Neuronal stem cell (in vitro differentiated cells): ENCODE measurements around the gene MALAT1.
A peak's percentile ranks its signal among the peaks of the same experiment; 100 is the strongest.
"Not testable (repeated sequence)": the region's sequence is repeated elsewhere in the genome, so short reads cannot be mapped to it uniquely, and the experiment has no call there.

Source experiments
- DNase-seq: peaks from one replicate; pipeline ENCODE4 v3.0.0-alpha.2; 2013; ENCODE audit warnings: low spot score
- H2AFZ ChIP-seq: one replicate; pipeline ENCODE4 v1.6.1; 2013; ENCODE audit warnings: mild to moderate bottlenecking, low read length, inconsistent platforms
- H2AK5ac ChIP-seq: 2 replicates; pipeline ENCODE4 v1.6.1; 2013; ENCODE audit warnings: low read depth, mild to moderate bottlenecking, inconsistent platforms, low read length, moderate library complexity, mixed read lengths
- H2BK120ac ChIP-seq: 2 replicates; pipeline ENCODE4 v1.6.1; 2013; ENCODE audit warnings: low read depth, mild to moderate bottlenecking, inconsistent platforms, low read length, moderate library complexity, mixed read lengths
- H2BK12ac ChIP-seq: one replicate; pipeline ENCODE4 v1.6.1; 2013; ENCODE audit warnings: low read length, inconsistent platforms
- H2BK15ac ChIP-seq: 2 replicates; pipeline ENCODE4 v1.6.1; 2013; ENCODE audit warnings: mild to moderate bottlenecking, low read length, inconsistent platforms, mixed read lengths
- H2BK5ac ChIP-seq: one replicate; pipeline ENCODE4 v1.6.1; 2013; ENCODE audit warnings: inconsistent platforms, mild to moderate bottlenecking, low read length, moderate library complexity
- H3K14ac ChIP-seq: one replicate; pipeline ENCODE4 v1.6.1; 2013; ENCODE audit warnings: low read length, inconsistent platforms
- H3K18ac ChIP-seq: 2 replicates; pipeline ENCODE4 v1.6.1; 2013; ENCODE audit warnings: low read length, inconsistent platforms
- H3K23ac ChIP-seq: 2 replicates; pipeline ENCODE4 v1.6.1; 2013; ENCODE audit warnings: low read depth, mild to moderate bottlenecking, mixed read lengths, low read length, inconsistent platforms; ENCODE audit not compliant: poor library complexity
- H3K27ac ChIP-seq: replicated peaks from 3 replicates; pipeline ENCODE4 v1.5.1; 2013; ENCODE audit warnings: low read length, inconsistent platforms
- H3K27me3 ChIP-seq, 3 experiments: 2 replicates each; pipeline ENCODE4 v1.6.1; 2013; ENCODE audit warnings: low read length in 3 of 3, mild to moderate bottlenecking in 2 of 3, inconsistent platforms in 1 of 3, low read depth in 1 of 3, mixed read lengths in 1 of 3, moderate library complexity in 1 of 3; ENCODE audit not compliant: control insufficient read depth in 3 of 3, insufficient read depth in 3 of 3
- H3K36me3 ChIP-seq, 2 donors: replicated peaks in 1 of 2; 2 replicates each; pipeline ENCODE4 v1.6.1; 2013; ENCODE audit warnings: low read length in 2 of 2; ENCODE audit not compliant: control insufficient read depth in 2 of 2, insufficient read depth in 2 of 2
- H3K4ac ChIP-seq: 2 replicates; pipeline ENCODE4 v1.6.1; 2013; ENCODE audit warnings: inconsistent platforms, mild to moderate bottlenecking, low read length, moderate library complexity
- H3K4me1 ChIP-seq, 2 donors: 1 replicate in 1 of 2; 2 replicates in 1 of 2; pipeline ENCODE4 v1.6.1; 2013; ENCODE audit warnings: low read length in 2 of 2, low read depth in 1 of 2; ENCODE audit not compliant: control insufficient read depth in 2 of 2, insufficient read depth in 1 of 2
- H3K4me2 ChIP-seq: one replicate; pipeline ENCODE4 v1.6.1; 2013; ENCODE audit warnings: mild to moderate bottlenecking, low read length, inconsistent platforms; ENCODE audit not compliant: insufficient read depth, poor library complexity, severe bottlenecking
- H3K4me3 ChIP-seq, 2 donors: 2 replicates each; pipeline ENCODE4 v1.5.1; 2013; ENCODE audit warnings: low read length in 2 of 2, mild to moderate bottlenecking in 2 of 2, inconsistent platforms in 1 of 2, moderate library complexity in 1 of 2
- H3K79me1 ChIP-seq: one replicate; pipeline ENCODE4 v1.6.1; 2013; ENCODE audit warnings: low read depth, mild to moderate bottlenecking, inconsistent platforms, low read length, moderate library complexity
- H3K9ac ChIP-seq: one replicate; pipeline ENCODE4 v1.6.1; 2013; ENCODE audit warnings: mild to moderate bottlenecking, low read depth, low read length, inconsistent platforms; ENCODE audit not compliant: poor library complexity
- H3K9me3 ChIP-seq, 2 donors: replicated peaks in 1 of 2; 2 replicates each; pipeline versions ENCODE3 to v1.6.1; 2013; ENCODE audit warnings: low read length in 2 of 2, mild to moderate bottlenecking in 2 of 2, inconsistent platforms in 1 of 2, low read depth in 1 of 2, mixed read lengths in 1 of 2, moderate library complexity in 1 of 2; ENCODE audit not compliant: control insufficient read depth in 2 of 2, insufficient read depth in 1 of 2
- H4K8ac ChIP-seq: one replicate; pipeline ENCODE4 v1.6.1; 2013; ENCODE audit warnings: low read depth, mild to moderate bottlenecking, inconsistent platforms, low read length, moderate library complexity
- H4K91ac ChIP-seq: one replicate; pipeline ENCODE4 v1.6.1; 2013; ENCODE audit warnings: low read length, low read depth, mild to moderate bottlenecking, inconsistent platforms; ENCODE audit not compliant: poor library complexity
- WGBS, 2 donors: extraction: QIAGEN DNeasy Blood & Tissue Kit; methylation state at CpG; one replicate each; pipeline ENCODE4 v1.1.7; 2013; ENCODE audit warnings: missing lambda C conversion rate in 2 of 2, mixed read lengths in 1 of 2; ENCODE audit not compliant: insufficient read length in 2 of 2, insufficient replicate concordance in 1 of 2; ENCODE audit errors: extremely low coverage in 2 of 2; 5-methylcytosine and 5-hydroxymethylcytosine counted together

The MALAT1 gene

GRCh38 chr11:65521777-65522521 lies 23.1 kb downstream of the MALAT1 start:
- H3K27ac ChIP-seq, H3K18ac ChIP-seq, H3K23ac ChIP-seq, H3K4me3 ChIP-seq, H3K9me3 ChIP-seq, H3K4ac ChIP-seq, H3K4me2 ChIP-seq, H2AK5ac ChIP-seq, H3K27me3 ChIP-seq, H4K91ac ChIP-seq, H2BK5ac ChIP-seq, H3K9ac ChIP-seq, H2BK15ac ChIP-seq, DNase-seq, H2BK120ac ChIP-seq, H2AFZ ChIP-seq, H3K36me3 ChIP-seq, H3K14ac ChIP-seq, H4K8ac ChIP-seq, H2BK12ac ChIP-seq: not testable (repeated sequence)
- peaks cover 11 to 22% of the 10 kb centered on the region in 2 donors for H3K4me1 ChIP-seq
- peaks cover 15% of the 10 kb centered on the region for H3K79me1 ChIP-seq
- WGBS, 2 donors = no CpG with 5 or more reads among the region's 20 CpGs

DNA sequence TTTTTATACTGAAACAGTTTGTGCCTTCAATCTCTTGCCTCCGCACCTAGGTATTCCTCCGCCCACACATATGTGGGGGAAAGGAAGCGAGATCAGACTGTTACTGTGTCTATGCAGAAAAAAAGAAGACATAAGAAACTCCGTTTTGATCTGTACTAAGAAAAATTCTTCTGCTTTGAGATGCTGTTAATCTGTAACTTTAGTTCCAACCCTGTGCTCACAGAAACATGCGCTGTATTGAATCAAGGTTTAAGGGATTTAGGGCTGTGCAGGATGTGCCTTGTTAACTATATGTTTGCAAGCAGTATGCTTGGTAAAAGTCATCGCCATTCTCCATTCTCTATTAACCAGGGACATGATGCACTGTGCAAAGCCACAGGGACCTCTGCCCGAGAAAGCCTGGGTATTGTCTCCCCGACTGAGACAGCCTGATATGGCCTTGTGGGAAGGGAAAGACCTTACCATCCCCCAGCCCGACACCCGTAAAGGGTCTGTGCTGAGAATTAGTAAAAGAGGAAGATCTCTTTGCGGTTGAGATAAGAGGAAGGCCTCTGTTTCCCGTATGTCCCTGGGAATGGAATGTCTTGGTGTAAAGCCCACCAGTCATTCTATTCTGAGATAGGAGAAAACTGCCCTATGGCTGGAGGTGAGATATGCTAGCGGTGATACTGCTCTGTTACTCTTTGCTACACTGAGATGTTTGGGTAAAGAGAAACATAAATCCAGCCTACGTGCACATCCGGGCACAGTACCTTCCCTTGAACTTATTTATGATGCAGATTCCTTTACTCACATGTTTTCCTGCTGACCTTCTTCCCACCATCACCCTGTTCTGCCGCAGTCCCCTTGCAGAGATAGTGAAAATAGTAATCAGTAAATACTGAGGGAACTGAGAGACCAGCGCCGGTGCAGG lies 24.1 kb downstream of the MALAT1 start:
- peaks cover 11 to 22% of the 10 kb centered on the region in 2 donors for H3K4me1 ChIP-seq
- no CpG with 5 or more reads among the region's 18 CpGs for WGBS, 2 donors
- H2BK15ac ChIP-seq, H4K91ac ChIP-seq, H3K23ac ChIP-seq, H3K4ac ChIP-seq, H3K18ac ChIP-seq, H2BK5ac ChIP-seq, H3K27ac ChIP-seq, H3K27me3 ChIP-seq, H3K4me3 ChIP-seq, H4K8ac ChIP-seq, H3K14ac ChIP-seq, H3K9me3 ChIP-seq, DNase-seq, H2BK120ac ChIP-seq, H3K4me2 ChIP-seq, H2BK12ac ChIP-seq, H3K9ac ChIP-seq, H2AK5ac ChIP-seq: not testable (repeated sequence)
- H3K79me1 ChIP-seq = peaks cover 15% of the 10 kb centered on the region
- peaks cover 14 to 15% of the 10 kb centered on the region in 2 donors for H3K36me3 ChIP-seq
- H2AFZ ChIP-seq = peak overlapping the region; percentile 66

DNA sequence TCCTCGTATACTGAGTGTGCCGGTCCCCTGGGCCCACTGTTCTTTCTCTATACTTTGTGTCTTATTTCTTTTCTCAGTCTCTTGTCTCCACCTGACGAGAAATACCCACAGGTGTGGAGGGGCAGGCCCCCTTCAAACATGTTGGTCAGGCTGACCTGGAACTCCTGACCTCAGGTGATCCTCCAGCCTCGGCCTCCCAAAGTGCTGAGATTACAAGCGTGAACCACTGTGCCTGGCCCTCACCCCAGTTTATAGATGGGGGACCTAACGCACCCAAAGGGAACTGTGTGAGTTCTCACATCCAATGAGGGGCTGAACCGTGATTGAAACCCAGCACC lies 24.8 kb downstream of the MALAT1 start:
- Histone ChIP-seq H2BK15ac (peak overlapping the region; percentile 90), H3K4me1 (peaks cover 11 to 22% of the 10 kb centered on the region in 2 donors), H3K79me1 (peaks cover 15% of the 10 kb centered on the region), H3K36me3 (peaks cover 14 to 15% of the 10 kb centered on the region in 2 donors), H2AK5ac (peak overlapping the region; percentile 86)
- not testable (repeated sequence) for H2BK120ac ChIP-seq, H3K9me3 ChIP-seq, DNase-seq, H3K9ac ChIP-seq, H3K23ac ChIP-seq, H3K4ac ChIP-seq, H3K27me3 ChIP-seq, H2BK12ac ChIP-seq, H3K18ac ChIP-seq, H3K27ac ChIP-seq, H4K91ac ChIP-seq, H3K14ac ChIP-seq, H3K4me2 ChIP-seq, H3K4me3 ChIP-seq, H2BK5ac ChIP-seq, H4K8ac ChIP-seq, H2AFZ ChIP-seq
- no CpG with 5 or more reads among the region's 7 CpGs for WGBS, 2 donors
